Measurements from ENCODE around the gene DGKQ.

DNA sequence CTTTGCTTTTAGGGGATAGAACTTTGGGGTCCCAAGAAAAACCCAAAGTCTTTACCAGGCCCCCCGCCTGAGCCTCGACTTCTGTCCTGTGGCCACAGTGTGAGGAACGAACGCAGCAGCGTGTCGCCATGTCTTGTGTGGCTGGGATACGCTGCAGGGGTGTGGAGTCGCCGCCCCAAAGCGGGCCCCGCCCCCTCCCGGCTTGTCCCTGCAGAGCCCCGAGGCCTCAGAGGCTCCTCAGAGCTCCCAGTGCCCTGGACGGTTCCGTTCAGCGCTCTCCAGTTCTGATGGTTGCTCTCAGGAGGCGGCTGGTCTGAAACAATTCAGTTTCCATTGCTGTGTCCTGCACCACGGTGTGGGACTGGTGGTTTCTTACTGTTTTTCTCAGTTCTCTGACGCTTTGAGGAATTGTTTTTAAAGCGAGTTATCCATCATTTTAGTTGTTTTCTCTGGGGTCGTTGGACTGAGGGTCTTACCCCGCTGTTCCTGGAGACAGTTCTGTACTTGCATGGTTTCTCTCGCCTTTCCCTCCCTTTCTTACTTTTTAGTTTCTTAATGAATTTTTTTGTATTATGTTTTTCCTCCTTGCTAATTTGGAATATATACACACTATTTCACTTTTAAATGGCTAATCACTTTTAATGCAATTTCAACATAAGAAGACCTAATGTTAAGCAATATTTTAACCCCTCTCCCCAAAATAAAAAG, 11.9 kb upstream of the DGKQ start:
- TF ChIP-seq, protein P1, sequence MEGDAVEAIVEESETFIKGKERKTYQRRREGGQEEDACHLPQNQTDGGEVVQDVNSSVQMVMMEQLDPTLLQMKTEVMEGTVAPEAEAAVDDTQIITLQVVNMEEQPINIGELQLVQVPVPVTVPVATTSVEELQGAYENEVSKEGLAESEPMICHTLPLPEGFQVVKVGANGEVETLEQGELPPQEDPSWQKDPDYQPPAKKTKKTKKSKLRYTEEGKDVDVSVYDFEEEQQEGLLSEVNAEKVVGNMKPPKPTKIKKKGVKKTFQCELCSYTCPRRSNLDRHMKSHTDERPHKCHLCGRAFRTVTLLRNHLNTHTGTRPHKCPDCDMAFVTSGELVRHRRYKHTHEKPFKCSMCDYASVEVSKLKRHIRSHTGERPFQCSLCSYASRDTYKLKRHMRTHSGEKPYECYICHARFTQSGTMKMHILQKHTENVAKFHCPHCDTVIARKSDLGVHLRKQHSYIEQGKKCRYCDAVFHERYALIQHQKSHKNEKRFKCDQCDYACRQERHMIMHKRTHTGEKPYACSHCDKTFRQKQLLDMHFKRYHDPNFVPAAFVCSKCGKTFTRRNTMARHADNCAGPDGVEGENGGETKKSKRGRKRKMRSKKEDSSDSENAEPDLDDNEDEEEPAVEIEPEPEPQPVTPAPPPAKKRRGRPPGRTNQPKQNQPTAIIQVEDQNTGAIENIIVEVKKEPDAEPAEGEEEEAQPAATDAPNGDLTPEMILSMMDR (IDR thresholded peaks at IDR 0.05) = no peak
- no peak for TF ChIP-seq POLR2A (IDR thresholded peaks at IDR 0.05)
